B cell (primary cell): ENCODE measurements around the gene TBC1D26. TPM values are rescaled to one million over a fixed set of nuclear protein-coding genes. Genes with fewer than 3 reads are reported as not detected.
A peak's percentile ranks its signal among the peaks of the same experiment; 100 is the strongest.
"Not testable (repeated sequence)": the region's sequence is repeated elsewhere in the genome, so short reads cannot be mapped to it uniquely, and the experiment has no call there.

Source experiments
- ATAC-seq: fragments of 200-7000 bp; cut with Tn5 transposase; one replicate; pipeline ENCODE4 v1.10.0; 2021; ENCODE audit warnings: low read depth, mild to moderate bottlenecking, moderate number of reproducible peaks, moderate library complexity
- CTCF ChIA-PET: fragments of 350-600 bp; sonication (Branson Sonifier 250); formaldehyde crosslinking; loops from one replicate; lab custom pipeline; 2021; ENCODE audit warnings: antibody characterized with exemption, inconsistent platforms; lab: Charles Lee
- POLR2A ChIA-PET: fragments of 350-600 bp; sonication (Branson Sonifier 250); formaldehyde crosslinking; loops from one replicate; lab custom pipeline; 2021; ENCODE audit warnings: antibody characterized with exemption; lab: Charles Lee
- DNase-seq: peaks from one replicate; pipeline ENCODE4 v3.0.0; 2013
- H2AFZ ChIP-seq: 2 replicates; pipeline ENCODE4 v1.6.1; 2012; ENCODE audit warnings: mild to moderate bottlenecking, low read depth, low read length; ENCODE audit not compliant: insufficient read depth, poor library complexity, severe bottlenecking
- H3K27ac ChIP-seq, 2 donors: 1 replicate in 1 of 2; 2 replicates in 1 of 2; pipeline ENCODE4 v1.5.1; 2012 to 2013; ENCODE audit warnings: low read length in 2 of 2, mild to moderate bottlenecking in 2 of 2, moderate library complexity in 1 of 2
- H3K27me3 ChIP-seq, 4 experiments: fragments of 200-600 bp in 1 of 4; sonication (generic) in 1 of 4; replicated peaks in 1 of 4; 1 replicate in 2 of 4; 2 replicates in 2 of 4; pipeline versions ENCODE4 v1.6.1 to v1.7.0; 2013 to 2016; ENCODE audit warnings: low read length in 3 of 4, mild to moderate bottlenecking in 2 of 4, mixed read lengths in 1 of 4, moderate library complexity in 1 of 4; ENCODE audit not compliant: insufficient read depth in 4 of 4, control insufficient read depth in 3 of 4; ENCODE audit errors: control extremely low read depth in 1 of 4
- H3K36me3 ChIP-seq, 2 experiments: replicated peaks in 1 of 2; 1 replicate in 1 of 2; 2 replicates in 1 of 2; pipeline versions ENCODE4 v1.6.1 to v1.7.1; 2013; ENCODE audit warnings: low read length in 1 of 2; ENCODE audit not compliant: insufficient read depth in 2 of 2, control insufficient read depth in 1 of 2; ENCODE audit errors: control extremely low read depth in 1 of 2, extremely low read depth in 1 of 2
- H3K4me1 ChIP-seq, 2 donors: fragments of 200-600 bp in 1 of 2; sonication (generic) in 1 of 2; 1 replicate in 1 of 2; 2 replicates in 1 of 2; pipeline versions ENCODE4 v1.5.1 to v1.6.1; 2013 to 2017; ENCODE audit warnings: low read length in 2 of 2; ENCODE audit not compliant: control insufficient read depth in 2 of 2, insufficient read depth in 2 of 2
- H3K4me2 ChIP-seq: replicated peaks from 2 replicates; pipeline ENCODE3; 2012; ENCODE audit warnings: mild to moderate bottlenecking, low read depth, low read length; ENCODE audit not compliant: poor library complexity, severe bottlenecking
- H3K4me3 ChIP-seq, 5 experiments: fragments of 200-600 bp in 1 of 5; sonication (generic) in 1 of 5; 1 replicate in 3 of 5; 2 replicates in 2 of 5; pipeline versions ENCODE4 v1.5.1 to v1.7.0; 2011 to 2016; ENCODE audit warnings: low read length in 4 of 5, mild to moderate bottlenecking in 4 of 5, low read depth in 2 of 5, control low read depth in 1 of 5, moderate library complexity in 1 of 5; ENCODE audit not compliant: insufficient read depth in 1 of 5; ENCODE audit errors: control extremely low read depth in 1 of 5, extremely low read depth in 1 of 5
- H3K79me2 ChIP-seq: fragments of 200-600 bp; sonication (generic); one replicate; pipeline ENCODE4 v1.6.0; 2016; ENCODE audit warnings: low read length; ENCODE audit not compliant: control insufficient read depth, insufficient read depth
- H3K9ac ChIP-seq: fragments of 200-600 bp; sonication (generic); 2 replicates; pipeline ENCODE4 v1.6.1; 2017; ENCODE audit warnings: mild to moderate bottlenecking, low read length, moderate library complexity
- H3K9me3 ChIP-seq, 3 donors: one replicate each; pipeline versions ENCODE4 v1.6.1 to v1.7.1; 2013; ENCODE audit warnings: low read length in 2 of 3; ENCODE audit not compliant: control insufficient read depth in 2 of 3, insufficient read depth in 1 of 3; ENCODE audit errors: control extremely low read depth in 1 of 3
- H4K20me1 ChIP-seq: 2 replicates; pipeline ENCODE4 v1.6.0; 2012; ENCODE audit warnings: mild to moderate bottlenecking, low read length; ENCODE audit not compliant: insufficient read depth, control insufficient read depth, poor library complexity, severe bottlenecking
- H3K27ac Mint-ChIP-seq: one replicate; pipeline ENCODE4 v1.8.0; 2021; ENCODE audit warnings: mixed read lengths
- H3K27me3 Mint-ChIP-seq: one replicate; pipeline ENCODE4 v1.8.0; 2021; ENCODE audit warnings: mixed read lengths
- H3K4me1 Mint-ChIP-seq: one replicate; pipeline ENCODE4 v1.8.0; 2021; ENCODE audit warnings: mixed read lengths
- H3K4me3 Mint-ChIP-seq: one replicate; pipeline ENCODE4 v1.8.0; 2021; ENCODE audit warnings: mixed read lengths
- H3K9me3 Mint-ChIP-seq: one replicate; pipeline ENCODE4 v1.8.0; 2022; ENCODE audit warnings: mixed read lengths; ENCODE audit not compliant: insufficient read depth
- WGBS: methylation state at CpG from one replicate; pipeline ENCODE4 v1.1.5; 2013; ENCODE audit warnings: missing lambda C conversion rate; ENCODE audit not compliant: insufficient coverage; 5-methylcytosine and 5-hydroxymethylcytosine counted together
- intact Hi-C: fragments of 100-400 bp; cut with micrococcal nuclease; formaldehyde crosslinking; loops from one replicate; pipeline ENCODE4 v1.10.0; 2022
- polyA plus RNA-seq: library from polyadenylated mRNA; depleted of rRNA; stranded (reverse); fragments of >200 nt; gene quantifications from 2 replicates; pipeline ENCODE4 v1.2.3, GENCODE V29; 2012
- total RNA-seq, 2 donors: library from RNA; stranded (reverse); fragments of 120-200 nt in 1 of 2; gene quantifications; 1 replicate in 1 of 2; 2 replicates in 1 of 2; pipeline versions ENCODE4 v1.2.3 to v1.2.4, GENCODE V29; 2013 to 2022

The TBC1D26 gene
- total and polyA plus RNA-seq, 2 donors (not counting 1 experiment from before 2014, with no cell fraction given) = 0.04 TPM; not detected in 1

DNA sequence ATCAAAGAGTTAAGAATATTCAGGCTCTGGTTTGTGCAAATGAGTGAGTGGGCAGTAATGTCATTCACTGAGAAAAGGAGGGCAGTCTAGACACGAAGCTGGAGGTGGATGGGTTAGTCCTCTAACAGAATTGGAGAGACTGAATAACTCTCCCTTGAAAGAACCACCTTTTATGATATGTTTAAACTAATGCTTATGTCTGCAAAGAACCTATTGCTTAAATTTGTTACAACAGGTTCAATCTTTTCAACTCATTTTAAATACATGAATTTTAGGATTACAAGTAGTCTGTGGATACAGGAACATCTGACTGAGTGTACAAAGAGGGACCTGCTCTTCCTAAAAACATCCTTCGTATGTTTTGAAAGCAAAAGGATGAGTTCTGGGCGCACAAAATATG lies 33.1 kb upstream of the TBC1D26 start:
- H3K27me3 ChIP-seq, H3K9me3 Mint-ChIP-seq, H4K20me1 ChIP-seq, CTCF ChIA-PET, H3K4me1 ChIP-seq, POLR2A ChIA-PET, H3K36me3 ChIP-seq, intact Hi-C loops, H3K79me2 ChIP-seq, H3K27me3 Mint-ChIP-seq, ATAC-seq, H3K9me3 ChIP-seq: not testable (repeated sequence)
- H3K4me1 Mint-ChIP-seq = peaks cover 11% of the 10 kb centered on the region
- Histone ChIP-seq H2AFZ (peak overlapping the region; percentile 73), H3K27ac (peak overlapping the region in 1 of 2 donors; percentile 67), H3K9ac (peak overlapping the region; percentile 74), H3K4me2 (peak overlapping the region; percentile 28), H3K4me3 (peak overlapping the region in 4 of 5 experiments; percentile 55 to 71 (median 61))
- H3K27ac Mint-ChIP-seq = peak overlapping the region; percentile 95
- no CpG with 5 or more reads among the region's 3 CpGs for WGBS
- DNase-seq = peak; percentile 24
- peak overlapping the region; percentile 98 for H3K4me3 Mint-ChIP-seq

DNA sequence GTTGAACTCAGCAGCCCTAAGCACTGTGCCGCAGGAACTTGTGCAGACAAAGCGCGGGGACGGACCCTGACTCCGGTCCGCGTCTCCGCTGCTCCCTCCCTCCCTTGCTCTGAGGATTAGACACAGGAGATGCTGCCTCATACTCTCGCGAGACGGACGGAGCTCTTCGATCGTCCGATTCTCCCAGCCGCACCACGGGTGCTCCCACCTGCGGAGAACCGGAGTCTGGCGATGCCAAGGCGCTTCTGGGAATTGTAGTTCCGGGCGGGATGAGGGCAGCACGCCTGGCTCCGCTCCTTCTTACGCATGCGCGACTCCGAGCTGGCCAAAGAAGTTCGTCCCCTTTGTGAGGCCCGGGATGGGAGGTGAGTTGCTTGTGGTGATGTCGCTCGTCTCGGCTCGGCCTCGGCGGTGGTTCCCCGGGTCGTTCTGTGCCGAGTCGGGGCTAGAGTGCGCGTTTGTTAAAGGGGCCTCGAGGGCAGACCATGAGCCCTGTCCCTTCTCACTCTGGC lies 32.6 kb upstream of the TBC1D26 start, which contains the start of gene ZNF286A:
Gene ZNF286A (plus strand): TSS at position 340 of the 512 bp plus-strand sequence. CDS start 578 bp downstream, outside the sequence.
- H3K27ac ChIP-seq = peak within 1 kb of the TSS; percentile 35 to 67
- Mint-ChIP-seq H3K4me1 (peaks cover 11% of the 10 kb centered on the region), H3K27ac (peak within 1 kb of the TSS; percentile 95), H3K4me3 (peak within 1 kb of the TSS; percentile 98)
- WGBS = under 1% methylated on average over 31 of the region's 44 CpGs
- H3K9me3 Mint-ChIP-seq, POLR2A ChIA-PET, H3K27me3 Mint-ChIP-seq, H3K27me3 ChIP-seq, CTCF ChIA-PET, H3K9me3 ChIP-seq, H3K36me3 ChIP-seq, intact Hi-C loops, H4K20me1 ChIP-seq, H3K4me1 ChIP-seq, H3K79me2 ChIP-seq: not testable (repeated sequence)
- H3K4me3 ChIP-seq = peak within 1 kb of the TSS; percentile 15 to 71 (median 59)
- peak within 1 kb of the TSS; percentile 73 for H2AFZ ChIP-seq
- peak within 1 kb of the TSS; percentile 74 for H3K9ac ChIP-seq
- H3K4me2 ChIP-seq = peak within 1 kb of the TSS; percentile 58
- DNase-seq = peak; percentile 97
- peak; percentile 96 for ATAC-seq

DNA sequence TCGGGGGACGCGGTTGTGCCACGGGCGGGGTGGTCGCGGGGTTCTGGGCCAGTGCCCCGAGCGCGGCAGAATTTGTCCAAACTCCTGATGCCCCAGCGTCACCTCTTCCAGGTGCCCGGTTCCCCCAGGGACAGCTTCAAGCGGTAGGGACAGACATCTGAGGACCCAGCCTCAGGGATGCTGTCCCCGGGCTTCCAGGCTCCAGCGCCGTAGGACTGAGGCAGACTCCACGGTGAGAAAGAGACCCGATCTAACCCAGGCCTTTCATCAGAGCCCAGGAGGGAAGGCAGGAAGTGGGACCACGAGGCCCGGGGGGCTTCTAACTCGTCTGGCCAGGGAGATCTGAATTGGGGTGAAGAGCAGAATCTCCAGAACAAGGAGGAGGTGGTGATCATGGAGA lies 32.1 kb upstream of the TBC1D26 start:
- DNase-seq, CTCF ChIA-PET, H3K4me1 ChIP-seq, H3K79me2 ChIP-seq, POLR2A ChIA-PET, H3K9me3 Mint-ChIP-seq, H3K9me3 ChIP-seq, H3K36me3 ChIP-seq, ATAC-seq, H3K4me2 ChIP-seq, H3K27me3 ChIP-seq, H4K20me1 ChIP-seq, H3K27me3 Mint-ChIP-seq, intact Hi-C loops: not testable (repeated sequence)
- H3K4me1 Mint-ChIP-seq = peaks cover 11% of the 10 kb centered on the region
- peak overlapping the region; percentile 74 for H3K9ac ChIP-seq
- no CpG with 5 or more reads among the region's 21 CpGs for WGBS
- H2AFZ ChIP-seq = peak overlapping the region; percentile 73
- H3K4me3 ChIP-seq = peak overlapping the region in 4 of 5 experiments; percentile 55 to 71 (median 61)
- peak overlapping the region; percentile 95 for H3K27ac Mint-ChIP-seq
- peak overlapping the region; percentile 98 for H3K4me3 Mint-ChIP-seq
- peak overlapping the region; percentile 35 to 67 for H3K27ac ChIP-seq

DNA sequence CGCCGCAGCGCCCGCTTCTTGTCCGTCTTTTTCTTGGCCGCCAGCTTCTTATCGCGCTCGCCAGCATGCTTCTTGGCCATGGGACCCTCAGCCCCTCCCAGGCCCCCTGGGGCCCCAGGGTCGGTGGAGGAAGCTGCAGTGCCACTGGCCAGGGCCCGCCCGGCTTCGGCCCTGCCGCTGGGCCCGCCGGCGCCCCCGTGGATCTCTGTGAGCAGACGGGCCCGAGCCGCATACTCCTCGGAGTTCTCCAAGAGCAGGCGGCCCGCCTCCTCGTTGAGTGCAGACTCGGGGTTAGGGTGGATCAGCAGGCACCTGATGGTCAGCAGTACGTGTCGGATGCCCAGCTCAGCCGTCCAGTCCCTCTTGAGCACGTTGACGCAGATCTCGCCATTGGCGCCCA lies 27.8 kb upstream of the TBC1D26 start:
- ATAC-seq, H3K27me3 ChIP-seq, H3K27me3 Mint-ChIP-seq, H3K27ac Mint-ChIP-seq, H3K4me1 ChIP-seq, H3K4me3 ChIP-seq, H3K4me2 ChIP-seq, H4K20me1 ChIP-seq, H2AFZ ChIP-seq, H3K27ac ChIP-seq, intact Hi-C loops, H3K9ac ChIP-seq, H3K79me2 ChIP-seq, DNase-seq, CTCF ChIA-PET, H3K9me3 Mint-ChIP-seq, POLR2A ChIA-PET, H3K4me1 Mint-ChIP-seq, H3K4me3 Mint-ChIP-seq: not testable (repeated sequence)
- WGBS = 93% methylated on average over 15 of the region's 33 CpGs
- Histone ChIP-seq H3K36me3 (peaks cover 10 to 16% of the 10 kb centered on the region in 2 experiments), H3K9me3 (peaks cover 7 to 13% (median 9%) of the 10 kb centered on the region in 3 donors)
